Panc1 (cell line): ENCODE results near the gene ELAC2. TPM values are rescaled to one million over a fixed set of nuclear protein-coding genes. Genes with fewer than 3 reads are reported as not detected.

ENCODE experiments used
- ATAC-seq: fragments of 200-7000 bp; cut with Tn5 transposase; 2 replicates; pipeline ENCODE4 v1.9.1; 2020; ENCODE audit warnings: mild to moderate bottlenecking, moderate library complexity
- BruUV-seq: library from RNA; stranded (reverse); fragments of 400-500 nt; replicated peaks from 2 replicates; lab custom pipeline; 2021; lab: Mats Ljungman, UMichigan
- CTCF ChIA-PET: fragments of 300-600 bp; sonication (Branson Sonifier 250); formaldehyde crosslinking; loops from one replicate; lab custom pipeline; 2022; ENCODE audit warnings: antibody characterized with exemption; lab: Charles Lee
- POLR2A ChIA-PET: fragments of 300-600 bp; sonication (Branson Sonifier 250); formaldehyde crosslinking; loops from one replicate; lab custom pipeline; 2022; ENCODE audit warnings: antibody characterized with exemption; lab: Charles Lee
- DNase-seq: peaks from one replicate; pipeline ENCODE4 v3.0.0-alpha.2; 2010; ENCODE audit warnings: low read depth, low spot score
- H3K27ac ChIP-seq: 2 replicates; pipeline ENCODE4 v1.5.1; 2011; ENCODE audit warnings: mild to moderate bottlenecking, low read length, inconsistent platforms
- H3K27me3 ChIP-seq: fragments of 200-500 bp; sonication (Bioruptor generic); 2 replicates; pipeline ENCODE4 v1.6.0; 2014; ENCODE audit warnings: low read length, inconsistent platforms; ENCODE audit not compliant: control insufficient read depth, insufficient read depth
- H3K36me3 ChIP-seq: fragments of 200-500 bp; sonication (Bioruptor generic); 2 replicates; pipeline ENCODE4 v1.5.1; 2014; ENCODE audit warnings: inconsistent platforms, mild to moderate bottlenecking, low read length, moderate library complexity; ENCODE audit not compliant: control insufficient read depth, insufficient read depth
- H3K4me1 ChIP-seq: 2 replicates; pipeline ENCODE4 v1.5.1; 2011; ENCODE audit warnings: inconsistent platforms, mild to moderate bottlenecking, low read length, moderate library complexity; ENCODE audit not compliant: control insufficient read depth, insufficient read depth
- H3K4me3 ChIP-seq, 2 experiments: 2 replicates each; pipeline ENCODE4 v1.5.1; 2011 to 2012; ENCODE audit warnings: low read depth in 2 of 2, low read length in 2 of 2, mild to moderate bottlenecking in 2 of 2, inconsistent platforms in 1 of 2, moderate library complexity in 1 of 2
- H3K9me3 ChIP-seq: fragments of 200-500 bp; sonication (Bioruptor generic); 2 replicates; pipeline ENCODE4 v1.5.1; 2014; ENCODE audit warnings: low read depth, mild to moderate bottlenecking, inconsistent platforms, low read length, moderate library complexity; ENCODE audit not compliant: control insufficient read depth, insufficient read depth
- POLR2AphosphoS5 ChIP-seq: IDR thresholded peaks from 2 replicates; pipeline ENCODE4 v1.6.1; 2012; ENCODE audit warnings: mild to moderate bottlenecking, low read depth, low read length, moderate library complexity
- REST ChIP-seq, 2 experiments: IDR thresholded peaks; 2 replicates each; pipeline ENCODE4 v1.6.1; 2011 to 2012; ENCODE audit warnings: low read depth in 2 of 2, control low read depth in 1 of 2, low read length in 1 of 2, mild to moderate bottlenecking in 1 of 2, moderate library complexity in 1 of 2; ENCODE audit not compliant: insufficient read depth in 1 of 2
- SIN3A ChIP-seq: IDR thresholded peaks from 2 replicates; pipeline ENCODE4 v1.6.1; 2012; ENCODE audit warnings: low read depth, mild to moderate bottlenecking, low read length, moderate library complexity, borderline replicate concordance; ENCODE audit not compliant: insufficient read depth
- TCF7L2 ChIP-seq: IDR thresholded peaks from 2 replicates; pipeline ENCODE4 v1.6.1; 2011; ENCODE audit warnings: mild to moderate bottlenecking, low read depth, low read length, inconsistent platforms
- in situ Hi-C: cut with HindIII; loops from 2 replicates; pipeline ENCODE4 v1.10.0; 2016; ENCODE audit warnings: low sequenced_read_pairs, low pct_unique_long_range_greater_than_20kb
- intact Hi-C: fragments of 100-400 bp; cut with micrococcal nuclease; formaldehyde crosslinking; loops from one replicate; pipeline ENCODE4 v1.10.0; 2022; ENCODE audit not compliant: unreplicated experiment
- total RNA-seq: library from RNA; stranded (reverse); gene quantifications from one replicate; pipeline ENCODE4 v1.2.1, GENCODE V29; 2021; ENCODE audit not compliant: unreplicated experiment
- TF ChIP-seq, protein P1 (sequence below): fragments of 450-650 bp; IDR thresholded peaks from 2 replicates; pipeline ENCODE4 v1.5.1; 2017; ENCODE audit warnings: mild to moderate bottlenecking

The ELAC2 gene
- total RNA-seq, 1 experiment from 2014 or later, result 52.7 TPM

- Histone ChIP-seq H3K9me3 (no peaks in the 10 kb centered on the region), H3K27ac (no peak overlapping the region), H3K36me3 (no peaks in the 10 kb centered on the region), H3K4me3 (no peak overlapping the region), H3K4me1 (no peaks in the 10 kb centered on the region), H3K27me3 (no peaks in the 10 kb centered on the region)
- no peak for DNase-seq
- ChIA-PET POLR2A (no interaction called here), CTCF (no interaction called here)
- no peak for TF ChIP-seq POLR2AphosphoS5
- TF ChIP-seq REST (IDR thresholded peaks at IDR 0.05; ENCODE audit: insufficient read depth in 1 of 2, low read depth in 2 of 2, low read length in 1 of 2), result no peak
- no peak for TF ChIP-seq TCF7L2
- TF ChIP-seq, protein P1, sequence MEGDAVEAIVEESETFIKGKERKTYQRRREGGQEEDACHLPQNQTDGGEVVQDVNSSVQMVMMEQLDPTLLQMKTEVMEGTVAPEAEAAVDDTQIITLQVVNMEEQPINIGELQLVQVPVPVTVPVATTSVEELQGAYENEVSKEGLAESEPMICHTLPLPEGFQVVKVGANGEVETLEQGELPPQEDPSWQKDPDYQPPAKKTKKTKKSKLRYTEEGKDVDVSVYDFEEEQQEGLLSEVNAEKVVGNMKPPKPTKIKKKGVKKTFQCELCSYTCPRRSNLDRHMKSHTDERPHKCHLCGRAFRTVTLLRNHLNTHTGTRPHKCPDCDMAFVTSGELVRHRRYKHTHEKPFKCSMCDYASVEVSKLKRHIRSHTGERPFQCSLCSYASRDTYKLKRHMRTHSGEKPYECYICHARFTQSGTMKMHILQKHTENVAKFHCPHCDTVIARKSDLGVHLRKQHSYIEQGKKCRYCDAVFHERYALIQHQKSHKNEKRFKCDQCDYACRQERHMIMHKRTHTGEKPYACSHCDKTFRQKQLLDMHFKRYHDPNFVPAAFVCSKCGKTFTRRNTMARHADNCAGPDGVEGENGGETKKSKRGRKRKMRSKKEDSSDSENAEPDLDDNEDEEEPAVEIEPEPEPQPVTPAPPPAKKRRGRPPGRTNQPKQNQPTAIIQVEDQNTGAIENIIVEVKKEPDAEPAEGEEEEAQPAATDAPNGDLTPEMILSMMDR, result no peak
- no peak for TF ChIP-seq SIN3A
- ATAC-seq, result no peak
- in situ Hi-C loops, result no loop called here
- intact Hi-C loops, result no loop called here
- no TSS peak for BruUV-seq
Observed at GRCh38 chr17:13035420-13035819, 17.6 kb upstream of the ELAC2 start.

DNA sequence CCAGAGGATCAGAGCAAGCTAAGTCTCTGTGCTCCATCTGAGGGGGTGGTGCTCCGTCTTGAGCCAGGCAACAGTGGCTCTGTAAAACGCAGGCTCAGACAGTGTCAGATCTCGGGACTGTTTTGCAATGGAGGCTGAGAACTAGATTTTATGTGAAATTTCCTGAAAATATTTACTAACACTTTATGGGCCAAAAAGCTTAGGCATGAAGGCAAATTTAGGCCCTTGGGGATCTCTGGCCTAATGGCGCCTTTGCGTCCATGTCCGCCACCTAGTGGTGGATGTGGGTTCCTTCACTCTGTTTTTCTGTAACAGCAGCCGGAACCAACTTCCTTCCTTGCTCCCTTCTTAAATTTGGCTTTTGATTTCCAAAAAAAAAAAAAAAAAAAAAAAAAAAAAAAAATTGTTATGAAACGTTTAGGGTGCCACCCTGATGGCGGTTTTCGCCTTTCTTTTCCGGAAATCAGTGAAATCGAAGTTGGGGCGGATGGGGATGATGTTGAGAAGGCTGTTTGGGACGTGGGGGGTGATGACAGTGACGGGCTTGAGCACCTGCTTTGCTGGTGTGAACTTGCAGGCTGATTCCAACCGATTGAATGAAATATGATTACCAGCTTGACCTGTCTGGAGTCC is 14.0 kb upstream of the ELAC2 start:
- ATAC-seq, result no peak
- H3K4me1 ChIP-seq, result no peaks in the 10 kb centered on the region
- H3K4me3 ChIP-seq, result no peak overlapping the region
- CTCF ChIA-PET, result no interaction called here
- intact Hi-C loops, result no loop called here
- no peaks in the 10 kb centered on the region for H3K9me3 ChIP-seq
- in situ Hi-C loops, result no loop called here
- no peaks in the 10 kb centered on the region for H3K27me3 ChIP-seq
- no peaks in the 10 kb centered on the region for H3K36me3 ChIP-seq
- H3K27ac ChIP-seq, result no peak overlapping the region
- no peak for TF ChIP-seq TCF7L2
- TF ChIP-seq, protein P1, result peak; percentile 86
- POLR2A ChIA-PET, result no interaction called here
- DNase-seq, result no peak
- BruUV-seq, result no TSS peak
